ENCODE measurements around the gene APCDD1.

Gene APCDD1

DNA sequence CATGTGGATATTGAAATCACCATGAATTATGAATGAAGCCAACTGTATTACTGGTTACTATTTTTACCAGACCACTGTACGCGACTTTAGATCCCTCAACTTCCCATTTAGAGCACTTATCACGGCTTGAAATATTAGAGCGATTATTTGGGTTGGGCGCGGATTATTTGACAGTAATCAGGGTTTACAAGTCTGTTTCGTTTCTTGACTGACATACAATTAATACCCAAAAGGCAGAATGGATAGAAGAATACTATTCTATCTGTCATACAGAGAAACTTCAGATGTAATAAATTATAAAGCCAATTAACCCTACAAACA lies 70.9 kb downstream of the APCDD1 start:
- Histone ChIP-seq H3K27ac (ENCODE audit: low read length) (no peak overlapping the region), H3K27me3 (replicated peaks; ENCODE audit: insufficient read depth, low read length) (no peaks in the 10 kb centered on the region), H3K9me3 (replicated peaks; ENCODE audit: insufficient read depth, low read length) (no peaks in the 10 kb centered on the region), H4K20me1 (ENCODE audit: insufficient read depth, low read length) (peaks cover 5% of the 10 kb centered on the region; the same call in 1 of the 2 replicates), H2AFZ (ENCODE audit: low read length) (peak overlapping the region; percentile 89), H3K9me2 (replicated peaks; ENCODE audit: insufficient read depth, low read length) (no peaks in the 10 kb centered on the region), H3K4me2 (ENCODE audit: low read depth, low read length) (peak overlapping the region; percentile 77), H3K79me2 (ENCODE audit: low read length) (peaks cover 41% of the 10 kb centered on the region), H3K9ac (ENCODE audit: low read length) (no peak overlapping the region), H3K4me3 (ENCODE audit: low read length) (peak overlapping the region; percentile 99), H3F3A (ENCODE audit: insufficient read depth, low read length) (peaks cover 5% of the 10 kb centered on the region; the same call in 1 of the 2 replicates), H3K4me1 (ENCODE audit: low read length) (peaks cover 10% of the 10 kb centered on the region; the same call in 1 of the 2 replicates), H3K36me3 (replicated peaks; ENCODE audit: insufficient read depth, low read length) (no peaks in the 10 kb centered on the region)
- TF ChIP-seq EZH2 (optimal IDR thresholded peaks at IDR 0.05; ENCODE audit: low read depth, low read length) (no peak), EZH2phosphoT487 (IDR thresholded peaks at IDR 0.05; ENCODE audit: low read length) (no peak)
- TF ChIP-seq, protein P1, sequence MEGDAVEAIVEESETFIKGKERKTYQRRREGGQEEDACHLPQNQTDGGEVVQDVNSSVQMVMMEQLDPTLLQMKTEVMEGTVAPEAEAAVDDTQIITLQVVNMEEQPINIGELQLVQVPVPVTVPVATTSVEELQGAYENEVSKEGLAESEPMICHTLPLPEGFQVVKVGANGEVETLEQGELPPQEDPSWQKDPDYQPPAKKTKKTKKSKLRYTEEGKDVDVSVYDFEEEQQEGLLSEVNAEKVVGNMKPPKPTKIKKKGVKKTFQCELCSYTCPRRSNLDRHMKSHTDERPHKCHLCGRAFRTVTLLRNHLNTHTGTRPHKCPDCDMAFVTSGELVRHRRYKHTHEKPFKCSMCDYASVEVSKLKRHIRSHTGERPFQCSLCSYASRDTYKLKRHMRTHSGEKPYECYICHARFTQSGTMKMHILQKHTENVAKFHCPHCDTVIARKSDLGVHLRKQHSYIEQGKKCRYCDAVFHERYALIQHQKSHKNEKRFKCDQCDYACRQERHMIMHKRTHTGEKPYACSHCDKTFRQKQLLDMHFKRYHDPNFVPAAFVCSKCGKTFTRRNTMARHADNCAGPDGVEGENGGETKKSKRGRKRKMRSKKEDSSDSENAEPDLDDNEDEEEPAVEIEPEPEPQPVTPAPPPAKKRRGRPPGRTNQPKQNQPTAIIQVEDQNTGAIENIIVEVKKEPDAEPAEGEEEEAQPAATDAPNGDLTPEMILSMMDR (IDR thresholded peaks at IDR 0.05; ENCODE audit: low read length): no peak
- DNase-seq: no peak

DNA sequence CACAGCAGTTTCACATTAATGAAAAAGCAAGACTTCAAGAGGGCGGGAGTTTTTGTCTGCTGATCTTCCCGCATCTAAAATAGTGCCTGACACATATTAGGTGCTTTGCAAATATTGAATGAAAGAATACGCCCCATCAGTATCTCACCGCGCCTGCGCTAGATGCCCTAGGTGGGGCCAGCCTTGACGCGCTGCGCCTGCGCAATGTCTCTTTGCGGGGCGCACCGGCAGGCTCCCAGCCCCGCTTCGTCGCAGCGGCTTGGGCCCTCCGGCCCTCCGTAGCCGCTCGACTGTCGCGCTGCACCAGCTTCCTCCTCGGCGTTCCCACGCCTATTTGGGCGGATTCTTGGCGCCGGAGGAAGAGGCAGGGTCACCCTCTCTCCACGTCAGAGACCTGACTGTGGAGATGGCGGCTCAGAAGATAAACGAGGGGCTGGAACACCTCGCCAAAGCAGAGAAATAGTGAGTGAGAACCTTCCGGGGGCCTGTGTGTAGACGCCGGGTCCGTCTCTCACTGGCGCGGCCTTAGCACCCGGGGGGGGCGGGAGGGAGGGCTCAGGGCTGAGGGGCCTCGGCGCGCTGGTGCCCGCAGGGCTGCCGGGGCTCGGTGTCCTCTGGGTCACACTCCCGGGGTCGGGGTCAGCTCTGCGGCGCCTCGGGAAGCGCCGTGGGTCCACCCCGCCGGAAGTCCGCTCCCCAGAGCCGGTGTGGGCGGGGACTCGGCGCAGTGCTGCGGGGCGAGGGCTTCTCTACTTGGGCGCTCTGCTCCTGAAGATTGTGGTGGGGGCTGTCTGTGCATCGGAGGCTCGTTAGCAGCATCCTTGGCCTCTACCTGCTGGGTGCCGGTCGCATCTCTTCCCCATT lies 71.5 kb downstream of the APCDD1 start, which contains the start of gene NAPG:
NAPG (plus strand) TSS at position 331 of the 864 bp plus-strand sequence; CDS start at position 407, 76 bp downstream.
- Histone ChIP-seq H3K9me3 (replicated peaks; ENCODE audit: insufficient read depth, low read length) (no peaks in the 10 kb centered on the region), H3F3A (ENCODE audit: insufficient read depth, low read length) (peaks cover 10% of the 10 kb centered on the region; the same call in 1 of the 2 replicates), H3K27ac (ENCODE audit: low read length) (peak within 1 kb of the TSS; percentile 56; the same call in 1 of the 2 replicates), H3K4me3 (ENCODE audit: low read length) (peak within 1 kb of the TSS; percentile 99), H3K79me2 (ENCODE audit: low read length) (peaks cover 47% of the 10 kb centered on the region), H3K27me3 (replicated peaks; ENCODE audit: insufficient read depth, low read length) (no peaks in the 10 kb centered on the region), H3K9me2 (replicated peaks; ENCODE audit: insufficient read depth, low read length) (no peaks in the 10 kb centered on the region), H4K20me1 (ENCODE audit: insufficient read depth, low read length) (peaks cover 5% of the 10 kb centered on the region; the same call in 1 of the 2 replicates), H3K4me1 (ENCODE audit: low read length) (peaks cover 15% of the 10 kb centered on the region; the same call in 1 of the 2 replicates), H3K36me3 (replicated peaks; ENCODE audit: insufficient read depth, low read length) (no peaks in the 10 kb centered on the region), H3K4me2 (ENCODE audit: low read depth, low read length) (peak within 1 kb of the TSS; percentile 96), H2AFZ (ENCODE audit: low read length) (peak within 1 kb of the TSS; percentile 89), H3K9ac (ENCODE audit: low read length) (peak within 1 kb of the TSS; percentile 83)
- TF ChIP-seq, protein P1 (IDR thresholded peaks at IDR 0.05; ENCODE audit: low read length): no peak
- TF ChIP-seq EZH2 (optimal IDR thresholded peaks at IDR 0.05; ENCODE audit: low read depth, low read length) (no peak), EZH2phosphoT487 (IDR thresholded peaks at IDR 0.05; ENCODE audit: low read length) (no peak)
- peak; percentile 95 for DNase-seq

- H3K27ac ChIP-seq (ENCODE audit: low read length): peak overlapping the region; percentile 56; the same call in 1 of the 2 replicates
- H3K9me2 ChIP-seq (replicated peaks; ENCODE audit: insufficient read depth, low read length): no peaks in the 10 kb centered on the region
- H3K79me2 ChIP-seq (ENCODE audit: low read length): peaks cover 53% of the 10 kb centered on the region
- peaks cover 10% of the 10 kb centered on the region; the same call in 1 of the 2 replicates for H3F3A ChIP-seq (ENCODE audit: insufficient read depth, low read length)
- H3K36me3 ChIP-seq (replicated peaks; ENCODE audit: insufficient read depth, low read length): no peaks in the 10 kb centered on the region; the same call in 1 of the 2 replicates
- H3K4me1 ChIP-seq (ENCODE audit: low read length): peaks cover 15% of the 10 kb centered on the region; the same call in 1 of the 2 replicates
- H3K4me3 ChIP-seq (ENCODE audit: low read length): peak overlapping the region; percentile 99
- H4K20me1 ChIP-seq (ENCODE audit: insufficient read depth, low read length): peaks cover 5% of the 10 kb centered on the region; the same call in 1 of the 2 replicates
- no peaks in the 10 kb centered on the region for H3K27me3 ChIP-seq (replicated peaks; ENCODE audit: insufficient read depth, low read length)
- H3K9ac ChIP-seq (ENCODE audit: low read length): peak overlapping the region; percentile 83
- peak overlapping the region; percentile 74 for H2AFZ ChIP-seq (ENCODE audit: low read length)
- TF ChIP-seq, protein P1 (IDR thresholded peaks at IDR 0.05; ENCODE audit: low read length): no peak
- no peak for TF ChIP-seq EZH2phosphoT487 (IDR thresholded peaks at IDR 0.05; ENCODE audit: low read length)
- TF ChIP-seq EZH2 (optimal IDR thresholded peaks at IDR 0.05; ENCODE audit: low read depth, low read length): no peak
- H3K9me3 ChIP-seq (replicated peaks; ENCODE audit: insufficient read depth, low read length): no peaks in the 10 kb centered on the region
- peak overlapping the region; percentile 96 for H3K4me2 ChIP-seq (ENCODE audit: low read depth, low read length)
- DNase-seq: no peak
These were observed 72.1 kb downstream of the APCDD1 start for GRCh38 chr18:10526561-10526949.
